ENCODE measurements around the gene PSMB9.
A peak's percentile ranks its signal among the peaks of the same experiment; 100 is the strongest.

Gene PSMB9

GRCh38 chr6:32895006-32895345 lies 41.0 kb downstream of the PSMB9 start:
- H3K4me3 ChIP-seq (ENCODE audit: low read depth, low read length) = peak overlapping the region; percentile 86
- TF ChIP-seq CTCF (conservative IDR thresholded peaks at IDR 0.05; ENCODE audit: low read depth, low read length) = no peak
- DNase-seq (ENCODE audit: low read depth) = no peak

GRCh38 chr6:32903952-32904351 lies 50.0 kb downstream of the PSMB9 start:
- DNase-seq (ENCODE audit: low read depth) = no peak
- no peak for TF ChIP-seq CTCF (conservative IDR thresholded peaks at IDR 0.05; ENCODE audit: low read depth, low read length)
- no peak overlapping the region for H3K4me3 ChIP-seq (ENCODE audit: low read depth, low read length)

- DNase-seq (ENCODE audit: low read depth) = peak; percentile 2
- TF ChIP-seq CTCF (conservative IDR thresholded peaks at IDR 0.05; ENCODE audit: low read depth, low read length) = no peak
- no peak overlapping the region for H3K4me3 ChIP-seq (ENCODE audit: low read depth, low read length)
These were observed 51.1 kb downstream of the PSMB9 start for GRCh38 chr6:32905078-32905477.

- no peak overlapping the region for H3K4me3 ChIP-seq (ENCODE audit: low read depth, low read length)
- peak; percentile 70 for DNase-seq (ENCODE audit: low read depth)
- no peak for TF ChIP-seq CTCF (conservative IDR thresholded peaks at IDR 0.05; ENCODE audit: low read depth, low read length)
These were observed 52.5 kb downstream of the PSMB9 start for GRCh38 chr6:32906539-32906938.

GRCh38 chr6:32908897-32909296 lies 54.9 kb downstream of the PSMB9 start:
- no peak overlapping the region for H3K4me3 ChIP-seq (ENCODE audit: low read depth, low read length)
- DNase-seq (ENCODE audit: low read depth) = no peak
- no peak for TF ChIP-seq CTCF (conservative IDR thresholded peaks at IDR 0.05; ENCODE audit: low read depth, low read length)

Data from choroid plexus epithelial cell (primary cell).